Measurements from ENCODE around the gene DPP3.

DPP3 gene

GRCh38 chr11:66498506-66498905 lies 18.3 kb downstream of the DPP3 start:
- TF ChIP-seq SPI1 (IDR thresholded peaks at IDR 0.05; ENCODE audit: borderline replicate concordance, low read depth) = no peak
- TF ChIP-seq CTCF (IDR thresholded peaks at IDR 0.05; ENCODE audit: insufficient read depth, low read length) = no peak
- no peak for TF ChIP-seq GABPA (IDR thresholded peaks at IDR 0.05; ENCODE audit: low read depth)
- TF ChIP-seq, protein P1, sequence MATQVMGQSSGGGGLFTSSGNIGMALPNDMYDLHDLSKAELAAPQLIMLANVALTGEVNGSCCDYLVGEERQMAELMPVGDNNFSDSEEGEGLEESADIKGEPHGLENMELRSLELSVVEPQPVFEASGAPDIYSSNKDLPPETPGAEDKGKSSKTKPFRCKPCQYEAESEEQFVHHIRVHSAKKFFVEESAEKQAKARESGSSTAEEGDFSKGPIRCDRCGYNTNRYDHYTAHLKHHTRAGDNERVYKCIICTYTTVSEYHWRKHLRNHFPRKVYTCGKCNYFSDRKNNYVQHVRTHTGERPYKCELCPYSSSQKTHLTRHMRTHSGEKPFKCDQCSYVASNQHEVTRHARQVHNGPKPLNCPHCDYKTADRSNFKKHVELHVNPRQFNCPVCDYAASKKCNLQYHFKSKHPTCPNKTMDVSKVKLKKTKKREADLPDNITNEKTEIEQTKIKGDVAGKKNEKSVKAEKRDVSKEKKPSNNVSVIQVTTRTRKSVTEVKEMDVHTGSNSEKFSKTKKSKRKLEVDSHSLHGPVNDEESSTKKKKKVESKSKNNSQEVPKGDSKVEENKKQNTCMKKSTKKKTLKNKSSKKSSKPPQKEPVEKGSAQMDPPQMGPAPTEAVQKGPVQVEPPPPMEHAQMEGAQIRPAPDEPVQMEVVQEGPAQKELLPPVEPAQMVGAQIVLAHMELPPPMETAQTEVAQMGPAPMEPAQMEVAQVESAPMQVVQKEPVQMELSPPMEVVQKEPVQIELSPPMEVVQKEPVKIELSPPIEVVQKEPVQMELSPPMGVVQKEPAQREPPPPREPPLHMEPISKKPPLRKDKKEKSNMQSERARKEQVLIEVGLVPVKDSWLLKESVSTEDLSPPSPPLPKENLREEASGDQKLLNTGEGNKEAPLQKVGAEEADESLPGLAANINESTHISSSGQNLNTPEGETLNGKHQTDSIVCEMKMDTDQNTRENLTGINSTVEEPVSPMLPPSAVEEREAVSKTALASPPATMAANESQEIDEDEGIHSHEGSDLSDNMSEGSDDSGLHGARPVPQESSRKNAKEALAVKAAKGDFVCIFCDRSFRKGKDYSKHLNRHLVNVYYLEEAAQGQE (IDR thresholded peaks at IDR 0.05; ENCODE audit: insufficient replicate concordance, low read depth) = no peak
- no peak for TF ChIP-seq POLR2AphosphoS5 (IDR thresholded peaks at IDR 0.05; ENCODE audit: low read depth)
- no peak for DNase-seq (ENCODE audit: low read depth in 1 of 2, low spot score in 1 of 2)
- no peak overlapping the region for H3K27ac ChIP-seq (replicated peaks)
- no peak overlapping the region for H3K4me3 ChIP-seq (replicated peaks; ENCODE audit: insufficient read depth, low read length)
- H3K27me3 ChIP-seq (ENCODE audit: insufficient read depth, poor library complexity, severe bottlenecking) = no peaks in the 10 kb centered on the region

DNA sequence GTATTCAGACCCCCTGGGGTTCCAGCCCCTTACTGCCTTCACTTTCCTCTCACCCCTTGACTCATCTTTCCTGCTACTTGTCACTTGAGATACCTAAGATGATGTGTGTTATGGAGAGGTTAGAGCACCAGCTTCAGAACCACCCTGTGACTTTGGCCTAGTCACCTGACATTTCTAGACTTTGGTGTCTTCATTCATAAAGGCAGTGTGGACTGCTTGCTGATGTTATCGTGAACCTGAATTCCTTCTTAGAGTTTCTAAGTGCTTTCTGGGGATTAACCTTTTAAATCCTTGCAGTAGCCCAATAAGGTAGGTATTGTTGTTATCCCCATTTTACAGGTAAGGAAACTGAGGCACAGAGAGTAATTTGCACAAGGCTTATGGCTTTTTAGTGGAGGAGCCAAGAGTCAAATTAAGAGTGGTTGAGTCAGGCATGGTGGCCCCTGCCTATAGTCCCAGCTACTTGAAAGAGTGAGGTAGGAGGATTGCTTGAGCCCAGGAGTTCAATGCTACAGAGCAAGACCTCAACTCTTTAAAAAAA lies 25.1 kb downstream of the DPP3 start:
- no peak for TF ChIP-seq POLR2AphosphoS5 (IDR thresholded peaks at IDR 0.05; ENCODE audit: low read depth)
- no peak for TF ChIP-seq SPI1 (IDR thresholded peaks at IDR 0.05; ENCODE audit: borderline replicate concordance, low read depth)
- no peak for TF ChIP-seq GABPA (IDR thresholded peaks at IDR 0.05; ENCODE audit: low read depth)
- TF ChIP-seq, protein P1 (IDR thresholded peaks at IDR 0.05; ENCODE audit: insufficient replicate concordance, low read depth) = no peak
- no peak for TF ChIP-seq CTCF (IDR thresholded peaks at IDR 0.05; ENCODE audit: insufficient read depth, low read length)

GRCh38 chr11:66509131-66509561 lies 28.9 kb downstream of the DPP3 start:
- Histone ChIP-seq H3K27ac (replicated peaks) (peak overlapping the region; percentile 55), H3K27me3 (ENCODE audit: insufficient read depth, poor library complexity, severe bottlenecking) (no peaks in the 10 kb centered on the region), H3K4me3 (replicated peaks; ENCODE audit: insufficient read depth, low read length) (no peak overlapping the region)
- peak in 1 of 2 experiments; percentile 81 for DNase-seq (ENCODE audit: low read depth in 1 of 2, low spot score in 1 of 2)
- no peak for TF ChIP-seq SPI1 (IDR thresholded peaks at IDR 0.05; ENCODE audit: borderline replicate concordance, low read depth)
- TF ChIP-seq, protein P1 (IDR thresholded peaks at IDR 0.05; ENCODE audit: insufficient replicate concordance, low read depth) = no peak
- no peak; the same call in 1 of the 2 replicates for TF ChIP-seq POLR2AphosphoS5 (IDR thresholded peaks at IDR 0.05; ENCODE audit: low read depth)
- no peak for TF ChIP-seq GABPA (IDR thresholded peaks at IDR 0.05; ENCODE audit: low read depth)
- no peak for TF ChIP-seq CTCF (IDR thresholded peaks at IDR 0.05; ENCODE audit: insufficient read depth, low read length)

More for the DNA sequence above, 25.1 kb downstream of the DPP3 start:
- no peak overlapping the region for H3K27ac ChIP-seq (replicated peaks)
- no peaks in the 10 kb centered on the region for H3K27me3 ChIP-seq (ENCODE audit: insufficient read depth, poor library complexity, severe bottlenecking)
- H3K4me3 ChIP-seq (replicated peaks; ENCODE audit: insufficient read depth, low read length) = no peak overlapping the region
- no peak for DNase-seq (ENCODE audit: low read depth in 1 of 2, low spot score in 1 of 2)

All from HL-60 (cell line).